GM23338 (cell line): ENCODE results near the gene C2orf49. TPM values are rescaled to one million over a fixed set of nuclear protein-coding genes. Genes with fewer than 3 reads are reported as not detected.

Experiments used
- ATAC-seq: fragments of 200-7000 bp; cut with Tn5 transposase; 3 replicates; pipeline ENCODE4 v1.9.1; 2020
- DNase-seq: peaks from one replicate; pipeline ENCODE4 v3.0.0-alpha.2; 2015; ENCODE audit warnings: low spot score
- H2AFZ ChIP-seq: fragments of 200-600 bp; sonication (generic); 2 replicates; pipeline ENCODE4 v1.8.0; 2016; ENCODE audit warnings: antibody characterized with exemption, mild to moderate bottlenecking, moderate library complexity
- H3F3A ChIP-seq: fragments of 200-600 bp; sonication (generic); replicated peaks from 2 replicates; pipeline ENCODE4 v1.8.0; 2017; ENCODE audit warnings: antibody characterized with exemption, mixed run types, low read depth
- H3K27ac ChIP-seq: fragments of 200-600 bp; sonication (generic); 2 replicates; pipeline ENCODE4 v1.6.1; 2016; ENCODE audit warnings: low read depth
- H3K27me3 ChIP-seq: fragments of 200-600 bp; sonication (generic); 2 replicates; pipeline ENCODE4 v1.8.0; 2016; ENCODE audit warnings: mild to moderate bottlenecking, mixed run types, moderate library complexity; ENCODE audit not compliant: insufficient read depth
- H3K36me3 ChIP-seq: fragments of 200-600 bp; sonication (generic); 2 replicates; pipeline ENCODE4 v1.8.0; 2016; ENCODE audit warnings: mild to moderate bottlenecking; ENCODE audit not compliant: insufficient read depth
- H3K4me1 ChIP-seq: fragments of 200-600 bp; sonication (generic); 2 replicates; pipeline ENCODE4 v1.8.0; 2016; ENCODE audit warnings: mild to moderate bottlenecking, moderate library complexity; ENCODE audit not compliant: insufficient read depth
- H3K4me2 ChIP-seq: fragments of 200-600 bp; sonication (generic); 2 replicates; pipeline ENCODE4 v1.7.1; 2017; ENCODE audit warnings: mixed run types
- H3K4me3 ChIP-seq: fragments of 200-600 bp; sonication (generic); 2 replicates; pipeline ENCODE4 v1.6.1; 2016; ENCODE audit warnings: mixed run types
- H3K79me2 ChIP-seq: fragments of 200-600 bp; sonication (generic); replicated peaks from 2 replicates; pipeline ENCODE4 v1.8.0; 2017; ENCODE audit warnings: mild to moderate bottlenecking; ENCODE audit not compliant: insufficient read depth
- H3K9me2 ChIP-seq: fragments of 200-600 bp; sonication (generic); 2 replicates; pipeline ENCODE4 v1.8.0; 2017; ENCODE audit not compliant: insufficient read depth
- H4K20me1 ChIP-seq: fragments of 200-600 bp; sonication (generic); replicated peaks from 2 replicates; pipeline ENCODE4 v1.8.0; 2017; ENCODE audit warnings: mild to moderate bottlenecking; ENCODE audit not compliant: insufficient read depth
- H3K27ac Mint-ChIP-seq: 2 replicates; pipeline ENCODE4 v1.8.0; 2020; ENCODE audit warnings: inconsistent platforms, mild to moderate bottlenecking, moderate library complexity, mixed read lengths
- H3K27me3 Mint-ChIP-seq: 3 replicates; pipeline ENCODE4 v1.8.0; 2022; ENCODE audit warnings: low read depth, mild to moderate bottlenecking, moderate library complexity, mixed read lengths, inconsistent platforms; ENCODE audit not compliant: insufficient read depth, poor library complexity
- H3K36me3 Mint-ChIP-seq: 3 replicates; pipeline ENCODE4 v1.8.0; 2021; ENCODE audit warnings: low read depth, mild to moderate bottlenecking, inconsistent platforms, moderate library complexity, mixed read lengths
- H3K4me1 Mint-ChIP-seq: 3 replicates; pipeline ENCODE4 v1.8.0; 2020; ENCODE audit warnings: mild to moderate bottlenecking, inconsistent platforms, mixed read lengths
- H3K4me3 Mint-ChIP-seq: 3 replicates; pipeline ENCODE4 v1.8.0; 2021; ENCODE audit warnings: moderate library complexity, mild to moderate bottlenecking, inconsistent platforms, mixed read lengths
- H3K9me3 Mint-ChIP-seq: 3 replicates; pipeline ENCODE4 v1.8.0; 2020; ENCODE audit warnings: moderate library complexity, mild to moderate bottlenecking, inconsistent platforms, mixed read lengths
- EZH2 ChIP-seq: fragments of 200-600 bp; sonication (generic); IDR thresholded peaks from one replicate; pipeline ENCODE4 v1.8.0; 2017; ENCODE audit warnings: antibody characterized with exemption, mild to moderate bottlenecking, low read depth; ENCODE audit not compliant: unreplicated experiment
- EZH2phosphoT487 ChIP-seq: fragments of 200-600 bp; sonication (generic); IDR thresholded peaks from one replicate; pipeline ENCODE4 v1.8.1; 2018; ENCODE audit warnings: antibody characterized with exemption; ENCODE audit not compliant: unreplicated experiment
- JUNB ChIP-seq: IDR thresholded peaks from one replicate; pipeline ENCODE4 v1.6.1; 2016; ENCODE audit warnings: antibody characterized with exemption; ENCODE audit not compliant: unreplicated experiment
- NANOG ChIP-seq: IDR thresholded peaks from 2 replicates; pipeline ENCODE4 v1.6.1; 2016; ENCODE audit warnings: antibody characterized with exemption, borderline replicate concordance
- STAT1 ChIP-seq: IDR thresholded peaks from one replicate; pipeline ENCODE4 v1.6.1; 2016; ENCODE audit warnings: antibody characterized with exemption; ENCODE audit not compliant: unreplicated experiment
- polyA plus RNA-seq: library from polyadenylated mRNA; unstranded; fragments of >200 nt; fragmentation: Nextera tagmentation; extraction: Ambion mirVana; gene quantifications from 2 replicates; pipeline ENCODE4 v1.2.1, GENCODE V29; 2016
- total RNA-seq: library from RNA; depleted of rRNA; stranded (reverse); fragments of >200 nt; shearing (Covaris generic); gene quantifications from 2 replicates; pipeline ENCODE4 v1.2.3, GENCODE V29; 2014
- TF ChIP-seq, protein P1 (sequence below): IDR thresholded peaks from 2 replicates; pipeline ENCODE4 v1.6.1; 2016; ENCODE audit warnings: antibody characterized with exemption
- TF ChIP-seq, protein P2 (sequence below), 2 experiments: fragments of 200-600 bp in 1 of 2; sonication (generic) in 1 of 2; conservative IDR thresholded peaks; 2 replicates each; pipeline versions ENCODE4 v1.5.1 to v1.6.1; 2016 to 2017; ENCODE audit warnings: antibody characterized with exemption in 2 of 2, low read depth in 2 of 2, mild to moderate bottlenecking in 2 of 2, moderate library complexity in 1 of 2
- TF ChIP-seq, protein P3 (sequence below): IDR thresholded peaks from one replicate; pipeline ENCODE4 v1.6.1; 2018; ENCODE audit warnings: antibody characterized with exemption; ENCODE audit not compliant: unreplicated experiment

Gene C2orf49
- total and polyA plus RNA-seq, 2 experiments from 2014 or later: 19.6 to 33.8 TPM

DNA sequence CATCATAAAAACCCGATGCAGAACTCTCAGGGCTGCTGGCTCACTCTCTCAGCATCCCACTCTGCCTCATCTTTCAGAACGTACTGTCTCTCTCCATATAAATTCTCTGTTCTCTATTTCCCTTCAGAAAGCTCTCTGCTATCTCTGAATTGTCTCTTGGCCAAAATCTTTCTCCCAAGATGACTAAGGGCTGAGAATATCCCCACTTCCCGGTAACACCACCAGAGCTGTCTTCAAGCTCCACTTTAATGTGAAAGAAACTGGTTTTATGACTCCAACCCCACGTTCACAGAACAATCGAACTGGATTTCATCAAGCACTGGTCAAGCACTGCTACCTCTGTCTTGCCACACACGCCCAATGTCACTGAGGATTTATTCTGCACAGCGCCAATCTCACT lies 30.2 kb upstream of the C2orf49 start:
- Mint-ChIP-seq H3K9me3 (no peaks in the 10 kb centered on the region), H3K27ac (no peak overlapping the region), H3K4me3 (no peak overlapping the region), H3K4me1 (peaks cover 12% of the 10 kb centered on the region), H3K27me3 (peaks cover 2% of the 10 kb centered on the region), H3K36me3 (peaks cover 18% of the 10 kb centered on the region)
- H3K4me1 ChIP-seq: 0 out of 2 replicates have a peak, but pooled peaks cover 3% of the 10 kb centered on the region
- peaks cover 27% of the 10 kb centered on the region for H3K79me2 ChIP-seq
- no peak overlapping the region for H2AFZ ChIP-seq
- ATAC-seq (no peak), DNase-seq (no peak)
- no peak overlapping the region for H3K4me2 ChIP-seq
- H3K27ac ChIP-seq: no peak overlapping the region
- no peaks in the 10 kb centered on the region for H4K20me1 ChIP-seq
- H3K27me3 ChIP-seq: no peaks in the 10 kb centered on the region
- no peaks in the 10 kb centered on the region; the same call in 1 of the 2 replicates for H3K36me3 ChIP-seq
- H3K9me2 ChIP-seq: no peaks in the 10 kb centered on the region
- no peak overlapping the region for H3K4me3 ChIP-seq
- TF ChIP-seq NANOG: no peak
- TF ChIP-seq EZH2phosphoT487: no peak
- TF ChIP-seq, protein P1, sequence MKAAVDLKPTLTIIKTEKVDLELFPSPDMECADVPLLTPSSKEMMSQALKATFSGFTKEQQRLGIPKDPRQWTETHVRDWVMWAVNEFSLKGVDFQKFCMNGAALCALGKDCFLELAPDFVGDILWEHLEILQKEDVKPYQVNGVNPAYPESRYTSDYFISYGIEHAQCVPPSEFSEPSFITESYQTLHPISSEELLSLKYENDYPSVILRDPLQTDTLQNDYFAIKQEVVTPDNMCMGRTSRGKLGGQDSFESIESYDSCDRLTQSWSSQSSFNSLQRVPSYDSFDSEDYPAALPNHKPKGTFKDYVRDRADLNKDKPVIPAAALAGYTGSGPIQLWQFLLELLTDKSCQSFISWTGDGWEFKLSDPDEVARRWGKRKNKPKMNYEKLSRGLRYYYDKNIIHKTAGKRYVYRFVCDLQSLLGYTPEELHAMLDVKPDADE: no peak
- TF ChIP-seq, protein P2, sequence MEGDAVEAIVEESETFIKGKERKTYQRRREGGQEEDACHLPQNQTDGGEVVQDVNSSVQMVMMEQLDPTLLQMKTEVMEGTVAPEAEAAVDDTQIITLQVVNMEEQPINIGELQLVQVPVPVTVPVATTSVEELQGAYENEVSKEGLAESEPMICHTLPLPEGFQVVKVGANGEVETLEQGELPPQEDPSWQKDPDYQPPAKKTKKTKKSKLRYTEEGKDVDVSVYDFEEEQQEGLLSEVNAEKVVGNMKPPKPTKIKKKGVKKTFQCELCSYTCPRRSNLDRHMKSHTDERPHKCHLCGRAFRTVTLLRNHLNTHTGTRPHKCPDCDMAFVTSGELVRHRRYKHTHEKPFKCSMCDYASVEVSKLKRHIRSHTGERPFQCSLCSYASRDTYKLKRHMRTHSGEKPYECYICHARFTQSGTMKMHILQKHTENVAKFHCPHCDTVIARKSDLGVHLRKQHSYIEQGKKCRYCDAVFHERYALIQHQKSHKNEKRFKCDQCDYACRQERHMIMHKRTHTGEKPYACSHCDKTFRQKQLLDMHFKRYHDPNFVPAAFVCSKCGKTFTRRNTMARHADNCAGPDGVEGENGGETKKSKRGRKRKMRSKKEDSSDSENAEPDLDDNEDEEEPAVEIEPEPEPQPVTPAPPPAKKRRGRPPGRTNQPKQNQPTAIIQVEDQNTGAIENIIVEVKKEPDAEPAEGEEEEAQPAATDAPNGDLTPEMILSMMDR (conservative IDR thresholded peaks at IDR 0.05; ENCODE audit: low read depth in 2 of 2): no peak
- TF ChIP-seq STAT1: no peak
- no peaks in the 10 kb centered on the region for H3F3A ChIP-seq

DNA sequence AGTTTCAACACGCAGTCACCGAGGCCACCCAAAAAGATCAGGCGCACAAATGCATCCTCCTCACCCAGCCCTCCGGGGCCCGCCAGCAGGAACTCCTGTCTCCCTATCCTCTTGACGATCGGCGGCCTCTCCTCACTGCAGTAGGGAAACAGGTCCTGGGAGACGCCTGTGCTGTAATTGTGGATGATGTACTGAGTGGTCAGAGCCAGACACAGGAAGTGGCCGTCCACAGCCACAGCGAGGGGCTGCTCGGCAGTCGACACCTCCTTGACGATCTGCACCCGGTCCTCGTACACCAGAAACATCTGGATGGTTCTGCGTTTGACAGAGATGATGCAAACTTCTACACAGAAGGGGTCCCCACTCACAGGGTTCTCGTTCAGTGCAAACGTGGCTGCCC lies 29.8 kb upstream of the C2orf49 start:
- H3K4me1 ChIP-seq: 0 out of 2 replicates have a peak, but pooled peaks cover 3% of the 10 kb centered on the region
- Mint-ChIP-seq H3K9me3 (no peaks in the 10 kb centered on the region), H3K27ac (no peak overlapping the region), H3K27me3 (peaks cover 2% of the 10 kb centered on the region), H3K4me1 (peaks cover 12% of the 10 kb centered on the region), H3K36me3 (peaks cover 18% of the 10 kb centered on the region), H3K4me3 (no peak overlapping the region)
- no peak for ATAC-seq
- H3K9me2 ChIP-seq: no peaks in the 10 kb centered on the region
- H3K4me2 ChIP-seq: no peak overlapping the region
- H3K27ac ChIP-seq: no peak overlapping the region
- no peak overlapping the region for H2AFZ ChIP-seq
- no peaks in the 10 kb centered on the region for H3K27me3 ChIP-seq
- DNase-seq: no peak
- peaks cover 4% of the 10 kb centered on the region; the same call in 1 of the 2 replicates for H4K20me1 ChIP-seq
- H3K4me3 ChIP-seq: no peak overlapping the region
- H3K79me2 ChIP-seq: peaks cover 31% of the 10 kb centered on the region
- no peaks in the 10 kb centered on the region for H3F3A ChIP-seq
- no peaks in the 10 kb centered on the region; the same call in 1 of the 2 replicates for H3K36me3 ChIP-seq
- TF ChIP-seq, protein P2 (conservative IDR thresholded peaks at IDR 0.05; ENCODE audit: low read depth in 2 of 2): no peak
- TF ChIP-seq EZH2phosphoT487 (no peak), NANOG (no peak), EZH2 (no peak), JUNB (no peak)
- TF ChIP-seq, protein P1: no peak
- TF ChIP-seq, protein P3, sequence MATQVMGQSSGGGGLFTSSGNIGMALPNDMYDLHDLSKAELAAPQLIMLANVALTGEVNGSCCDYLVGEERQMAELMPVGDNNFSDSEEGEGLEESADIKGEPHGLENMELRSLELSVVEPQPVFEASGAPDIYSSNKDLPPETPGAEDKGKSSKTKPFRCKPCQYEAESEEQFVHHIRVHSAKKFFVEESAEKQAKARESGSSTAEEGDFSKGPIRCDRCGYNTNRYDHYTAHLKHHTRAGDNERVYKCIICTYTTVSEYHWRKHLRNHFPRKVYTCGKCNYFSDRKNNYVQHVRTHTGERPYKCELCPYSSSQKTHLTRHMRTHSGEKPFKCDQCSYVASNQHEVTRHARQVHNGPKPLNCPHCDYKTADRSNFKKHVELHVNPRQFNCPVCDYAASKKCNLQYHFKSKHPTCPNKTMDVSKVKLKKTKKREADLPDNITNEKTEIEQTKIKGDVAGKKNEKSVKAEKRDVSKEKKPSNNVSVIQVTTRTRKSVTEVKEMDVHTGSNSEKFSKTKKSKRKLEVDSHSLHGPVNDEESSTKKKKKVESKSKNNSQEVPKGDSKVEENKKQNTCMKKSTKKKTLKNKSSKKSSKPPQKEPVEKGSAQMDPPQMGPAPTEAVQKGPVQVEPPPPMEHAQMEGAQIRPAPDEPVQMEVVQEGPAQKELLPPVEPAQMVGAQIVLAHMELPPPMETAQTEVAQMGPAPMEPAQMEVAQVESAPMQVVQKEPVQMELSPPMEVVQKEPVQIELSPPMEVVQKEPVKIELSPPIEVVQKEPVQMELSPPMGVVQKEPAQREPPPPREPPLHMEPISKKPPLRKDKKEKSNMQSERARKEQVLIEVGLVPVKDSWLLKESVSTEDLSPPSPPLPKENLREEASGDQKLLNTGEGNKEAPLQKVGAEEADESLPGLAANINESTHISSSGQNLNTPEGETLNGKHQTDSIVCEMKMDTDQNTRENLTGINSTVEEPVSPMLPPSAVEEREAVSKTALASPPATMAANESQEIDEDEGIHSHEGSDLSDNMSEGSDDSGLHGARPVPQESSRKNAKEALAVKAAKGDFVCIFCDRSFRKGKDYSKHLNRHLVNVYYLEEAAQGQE: no peak
